ENCODE results near the gene TMEM164.

TMEM164 gene

GRCh38 chrX:110210417-110211139 is 207.7 kb downstream of the TMEM164 start:
- no peak overlapping the region for H3K27ac ChIP-seq (ENCODE audit: low read length)
- no peaks in the 10 kb centered on the region for H3K27me3 ChIP-seq (ENCODE audit: control insufficient read depth, insufficient read depth, low read length)
- H3K4me3 ChIP-seq (ENCODE audit: low read length): no peak overlapping the region
- no peak for DNase-seq (ENCODE audit: low read depth, low spot score)
- no peaks in the 10 kb centered on the region for H3K4me1 ChIP-seq (ENCODE audit: control insufficient read depth, insufficient read depth, low read length)
- no peaks in the 10 kb centered on the region for H3K9me3 ChIP-seq (ENCODE audit: control insufficient read depth, insufficient read depth, low read length)
- H3K36me3 ChIP-seq (ENCODE audit: control insufficient read depth, insufficient read depth, low read length): no peaks in the 10 kb centered on the region
- WGBS (ENCODE audit: insufficient coverage, insufficient read length): no CpG with 5 or more reads among the region's 5 CpGs

DNA sequence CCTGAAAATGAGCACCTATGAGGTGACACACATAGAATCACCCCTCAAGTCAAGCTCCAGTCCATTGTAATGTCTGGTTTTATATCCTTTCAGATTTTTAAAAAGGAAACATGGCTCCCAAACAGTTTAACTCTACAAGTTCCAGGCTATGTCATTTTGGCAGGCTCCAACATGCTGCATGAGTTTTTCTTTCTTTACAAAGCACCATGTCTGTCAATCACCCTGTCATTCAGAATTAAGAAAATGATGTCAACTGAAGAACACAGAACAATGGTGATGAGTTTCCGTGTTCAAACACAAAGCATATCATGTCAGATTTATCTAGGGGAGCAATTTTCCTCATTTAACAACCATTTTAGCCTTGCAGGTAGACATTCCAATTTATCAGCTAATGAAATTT is 208.4 kb downstream of the TMEM164 start:
- no peak overlapping the region for H3K4me3 ChIP-seq (ENCODE audit: low read length)
- H3K9me3 ChIP-seq (ENCODE audit: control insufficient read depth, insufficient read depth, low read length): no peaks in the 10 kb centered on the region
- no peaks in the 10 kb centered on the region for H3K4me1 ChIP-seq (ENCODE audit: control insufficient read depth, insufficient read depth, low read length)
- DNase-seq (ENCODE audit: low read depth, low spot score): no peak
- H3K36me3 ChIP-seq (ENCODE audit: control insufficient read depth, insufficient read depth, low read length): no peaks in the 10 kb centered on the region
- no CpG with 5 or more reads among the region's 1 CpG for WGBS (ENCODE audit: insufficient coverage, insufficient read length)
- H3K27me3 ChIP-seq (ENCODE audit: control insufficient read depth, insufficient read depth, low read length): no peaks in the 10 kb centered on the region
- no peak overlapping the region for H3K27ac ChIP-seq (ENCODE audit: low read length)

- WGBS (ENCODE audit: insufficient coverage, insufficient read length): no CpG with 5 or more reads among the region's 3 CpGs
- Histone ChIP-seq H3K9me3 (ENCODE audit: control insufficient read depth, insufficient read depth, low read length) (no peaks in the 10 kb centered on the region), H3K27ac (ENCODE audit: low read length) (no peak overlapping the region), H3K27me3 (ENCODE audit: control insufficient read depth, insufficient read depth, low read length) (no peaks in the 10 kb centered on the region), H3K36me3 (ENCODE audit: control insufficient read depth, insufficient read depth, low read length) (no peaks in the 10 kb centered on the region), H3K4me1 (ENCODE audit: control insufficient read depth, insufficient read depth, low read length) (no peaks in the 10 kb centered on the region), H3K4me3 (ENCODE audit: low read length) (no peak overlapping the region)
- no peak for DNase-seq (ENCODE audit: low read depth, low spot score)
Measured at GRCh38 chrX:110212299-110212698, 209.4 kb downstream of the TMEM164 start.

- WGBS (ENCODE audit: insufficient coverage, insufficient read length): no CpG with 5 or more reads among the region's 1 CpG
- no peaks in the 10 kb centered on the region for H3K27me3 ChIP-seq (ENCODE audit: control insufficient read depth, insufficient read depth, low read length)
- no peak for DNase-seq (ENCODE audit: low read depth, low spot score)
- H3K4me3 ChIP-seq (ENCODE audit: low read length): no peak overlapping the region
- H3K36me3 ChIP-seq (ENCODE audit: control insufficient read depth, insufficient read depth, low read length): no peaks in the 10 kb centered on the region
- H3K4me1 ChIP-seq (ENCODE audit: control insufficient read depth, insufficient read depth, low read length): no peaks in the 10 kb centered on the region
- no peak overlapping the region for H3K27ac ChIP-seq (ENCODE audit: low read length)
- no peaks in the 10 kb centered on the region for H3K9me3 ChIP-seq (ENCODE audit: control insufficient read depth, insufficient read depth, low read length)
Measured at GRCh38 chrX:110213183-110213582, 210.3 kb downstream of the TMEM164 start.

- no CpG with 5 or more reads among the region's 1 CpG for WGBS (ENCODE audit: insufficient coverage, insufficient read length)
- Histone ChIP-seq H3K27me3 (ENCODE audit: control insufficient read depth, insufficient read depth, low read length) (no peaks in the 10 kb centered on the region), H3K27ac (ENCODE audit: low read length) (no peak overlapping the region), H3K9me3 (ENCODE audit: control insufficient read depth, insufficient read depth, low read length) (no peaks in the 10 kb centered on the region), H3K36me3 (ENCODE audit: control insufficient read depth, insufficient read depth, low read length) (no peaks in the 10 kb centered on the region), H3K4me3 (ENCODE audit: low read length) (no peak overlapping the region), H3K4me1 (ENCODE audit: control insufficient read depth, insufficient read depth, low read length) (no peaks in the 10 kb centered on the region)
- no peak for DNase-seq (ENCODE audit: low read depth, low spot score)
Measured at GRCh38 chrX:110214684-110215083, 211.8 kb downstream of the TMEM164 start.

- Histone ChIP-seq H3K9me3 (ENCODE audit: control insufficient read depth, insufficient read depth, low read length) (no peaks in the 10 kb centered on the region), H3K4me1 (ENCODE audit: control insufficient read depth, insufficient read depth, low read length) (no peaks in the 10 kb centered on the region), H3K27me3 (ENCODE audit: control insufficient read depth, insufficient read depth, low read length) (no peaks in the 10 kb centered on the region), H3K4me3 (ENCODE audit: low read length) (no peak overlapping the region), H3K36me3 (ENCODE audit: control insufficient read depth, insufficient read depth, low read length) (no peaks in the 10 kb centered on the region), H3K27ac (ENCODE audit: low read length) (no peak overlapping the region)
- no CpG with 5 or more reads among the region's 1 CpG for WGBS (ENCODE audit: insufficient coverage, insufficient read length)
- no peak for DNase-seq (ENCODE audit: low read depth, low spot score)
Measured at GRCh38 chrX:110215411-110215810, 212.5 kb downstream of the TMEM164 start.

- Histone ChIP-seq H3K9me3 (ENCODE audit: control insufficient read depth, insufficient read depth, low read length) (no peaks in the 10 kb centered on the region), H3K4me1 (ENCODE audit: control insufficient read depth, insufficient read depth, low read length) (no peaks in the 10 kb centered on the region), H3K36me3 (ENCODE audit: control insufficient read depth, insufficient read depth, low read length) (no peaks in the 10 kb centered on the region), H3K4me3 (ENCODE audit: low read length) (no peak overlapping the region), H3K27me3 (ENCODE audit: control insufficient read depth, insufficient read depth, low read length) (no peaks in the 10 kb centered on the region), H3K27ac (ENCODE audit: low read length) (no peak overlapping the region)
- no CpG with 5 or more reads among the region's 4 CpGs for WGBS (ENCODE audit: insufficient coverage, insufficient read length)
- DNase-seq (ENCODE audit: low read depth, low spot score): no peak
Measured at GRCh38 chrX:110216027-110216426, 213.1 kb downstream of the TMEM164 start.

- DNase-seq (ENCODE audit: low read depth, low spot score): no peak
- WGBS (ENCODE audit: insufficient coverage, insufficient read length): no CpG with 5 or more reads among the region's 2 CpGs
Measured at GRCh38 chrX:110218591-110218990, 215.7 kb downstream of the TMEM164 start.

DNA sequence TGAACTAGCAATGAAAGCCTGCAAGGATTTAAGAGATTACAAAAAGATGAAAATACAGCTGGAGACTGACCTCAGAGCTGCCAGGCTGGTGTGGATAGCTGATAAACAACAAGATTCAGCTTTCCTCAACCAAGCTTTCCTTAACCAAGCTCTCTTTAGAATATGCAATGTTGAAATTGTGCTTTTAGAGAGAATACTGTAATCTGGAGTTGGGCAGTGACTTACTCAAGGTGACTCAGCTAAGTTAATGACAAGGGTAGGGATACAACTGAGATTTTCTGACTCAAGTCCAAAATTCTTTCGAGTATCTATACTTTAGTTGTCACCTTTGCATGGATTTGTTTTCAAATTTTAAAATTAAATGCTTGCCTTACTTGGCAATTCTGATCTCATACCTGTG is 217.0 kb downstream of the TMEM164 start:
- H3K27ac ChIP-seq (ENCODE audit: low read length): no peak overlapping the region

More at GRCh38 chrX:110218591-110218990, 215.7 kb downstream of the TMEM164 start:
- Histone ChIP-seq H3K27me3 (ENCODE audit: control insufficient read depth, insufficient read depth, low read length) (no peaks in the 10 kb centered on the region), H3K4me3 (ENCODE audit: low read length) (no peak overlapping the region), H3K27ac (ENCODE audit: low read length) (no peak overlapping the region), H3K36me3 (ENCODE audit: control insufficient read depth, insufficient read depth, low read length) (no peaks in the 10 kb centered on the region), H3K4me1 (ENCODE audit: control insufficient read depth, insufficient read depth, low read length) (no peaks in the 10 kb centered on the region), H3K9me3 (ENCODE audit: control insufficient read depth, insufficient read depth, low read length) (no peaks in the 10 kb centered on the region)

GRCh38 chrX:110222497-110223257 is 219.8 kb downstream of the TMEM164 start:
- DNase-seq (ENCODE audit: low read depth, low spot score): no peak
- Histone ChIP-seq H3K27me3 (ENCODE audit: control insufficient read depth, insufficient read depth, low read length) (no peaks in the 10 kb centered on the region), H3K4me3 (ENCODE audit: low read length) (no peak overlapping the region), H3K36me3 (ENCODE audit: control insufficient read depth, insufficient read depth, low read length) (no peaks in the 10 kb centered on the region), H3K9me3 (ENCODE audit: control insufficient read depth, insufficient read depth, low read length) (no peaks in the 10 kb centered on the region), H3K4me1 (ENCODE audit: control insufficient read depth, insufficient read depth, low read length) (no peaks in the 10 kb centered on the region), H3K27ac (ENCODE audit: low read length) (no peak overlapping the region)
- WGBS (ENCODE audit: insufficient coverage, insufficient read length): no CpG with 5 or more reads among the region's 2 CpGs

More for the DNA sequence above, 217.0 kb downstream of the TMEM164 start:
- no peaks in the 10 kb centered on the region for H3K27me3 ChIP-seq (ENCODE audit: control insufficient read depth, insufficient read depth, low read length)
- no peak overlapping the region for H3K4me3 ChIP-seq (ENCODE audit: low read length)
- no peaks in the 10 kb centered on the region for H3K4me1 ChIP-seq (ENCODE audit: control insufficient read depth, insufficient read depth, low read length)
- no peak for DNase-seq (ENCODE audit: low read depth, low spot score)
- no peaks in the 10 kb centered on the region for H3K9me3 ChIP-seq (ENCODE audit: control insufficient read depth, insufficient read depth, low read length)
- H3K36me3 ChIP-seq (ENCODE audit: control insufficient read depth, insufficient read depth, low read length): no peaks in the 10 kb centered on the region
- no CpG with 5 or more reads among the region's 1 CpG for WGBS (ENCODE audit: insufficient coverage, insufficient read length)
